ENCODE results near the gene GPR61. TPM values are rescaled to one million over a fixed set of nuclear protein-coding genes. Genes with fewer than 3 reads are reported as not detected.

GPR61 gene
- total and polyA plus RNA-seq, 2 of the 4 experiments (the other 2 are of a cell fraction), result not detected

DNA sequence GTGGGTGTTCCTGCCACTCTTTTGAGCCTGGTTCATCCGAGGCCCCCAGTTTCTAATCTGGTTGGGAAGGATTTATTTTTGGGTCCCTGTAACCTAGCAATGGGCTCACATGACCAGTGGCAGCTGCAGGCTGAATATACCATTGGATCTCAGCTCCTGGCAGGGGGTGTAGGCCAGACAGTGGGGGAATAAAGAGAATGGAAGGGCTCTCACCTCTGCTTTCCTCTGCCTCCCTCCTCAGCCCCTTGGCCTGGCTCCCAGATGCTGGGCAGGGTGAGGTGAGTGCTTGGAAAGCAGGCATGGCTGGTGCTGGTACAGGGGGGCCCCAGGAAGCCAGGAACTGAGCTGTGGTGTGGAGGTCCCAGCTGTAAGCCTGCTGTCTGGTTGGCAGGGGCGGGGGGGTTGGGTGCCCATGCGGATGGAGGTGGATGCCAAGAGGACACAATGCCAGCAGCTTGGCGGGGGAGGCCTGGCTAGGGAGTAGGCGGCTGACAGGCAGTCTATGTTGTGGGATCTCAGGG lies 3.6 kb upstream of the GPR61 start:
- no peak overlapping the region for H2AK9ac ChIP-seq (replicated peaks; ENCODE audit: low read depth, low read length, poor library complexity)
- no peak overlapping the region for H3K9ac ChIP-seq (ENCODE audit: low read depth, low read length)
- no peak overlapping the region for H2BK120ac ChIP-seq (ENCODE audit: low read depth, low read length)
- no peak overlapping the region for H4K91ac ChIP-seq (ENCODE audit: insufficient read depth, low read depth, low read length)
- no peaks in the 10 kb centered on the region for H3K36me3 ChIP-seq (ENCODE audit: control insufficient read depth, insufficient read depth, low read length)
- WGBS, 2 experiments (ENCODE audit: extremely low coverage in 2 of 2, insufficient read length in 1 of 2), result 70% methylated on average over 2 of the region's 5 CpGs; no CpG with 5 or more reads in 1 of the 2 experiments
- H3K18ac ChIP-seq (ENCODE audit: low read depth, low read length), result no peak overlapping the region
- H3K14ac ChIP-seq (replicated peaks; ENCODE audit: low read depth, low read length), result no peak overlapping the region
- no peaks in the 10 kb centered on the region; the same call in 1 of the 2 replicates for H3K9me1 ChIP-seq (ENCODE audit: insufficient read depth, low read length)
- CTCF ChIA-PET, result no interaction called here
- H3K27me3 ChIP-seq (ENCODE audit: control insufficient read depth, insufficient read depth, low read length), result peaks cover 17% of the 10 kb centered on the region
- no peak overlapping the region for H3K23ac ChIP-seq (ENCODE audit: low read depth, low read length)
- in situ Hi-C loops (cut with MboI; ENCODE audit: low sequenced_read_pairs) (loop anchor here (10.0 kb wide), 1 partner anchor 271 kb away; no protein-coding TSS in a partner anchor), intact Hi-C loops (cut with micrococcal nuclease) (no loop called here), dilution Hi-C loops (cut with HindIII; ENCODE audit: low sequenced_read_pairs, unreplicated experiment) (no loop called here)
- no peak overlapping the region for H3K27ac ChIP-seq (ENCODE audit: insufficient read depth, low read length)
- peaks cover 4% of the 10 kb centered on the region for H3K4me1 ChIP-seq (ENCODE audit: control insufficient read depth, insufficient read depth, low read length)
- H3K4ac ChIP-seq (ENCODE audit: low read depth, low read length), result no peak overlapping the region
- H3K79me1 ChIP-seq (ENCODE audit: low read depth in 1 of 2, low read length in 2 of 2), result no peaks in the 10 kb centered on the region
- no TSS peak for BruUV-seq (replicated peaks)
- no peak overlapping the region for H4K5ac ChIP-seq (ENCODE audit: low read depth, low read length)
- H3K9me3 ChIP-seq (ENCODE audit: control insufficient read depth, insufficient read depth, low read length), result no peaks in the 10 kb centered on the region
- no peak overlapping the region for H2BK5ac ChIP-seq (ENCODE audit: low read depth, low read length, poor library complexity, severe bottlenecking)
- no peak overlapping the region for H2BK15ac ChIP-seq (ENCODE audit: low read depth, low read length)
- no peak for DNase-seq
- no peak overlapping the region for H3K4me2 ChIP-seq (ENCODE audit: low read depth, low read length)
- no peak for ATAC-seq (ENCODE audit: low read depth)
- no peak overlapping the region for H2AFZ ChIP-seq (replicated peaks; ENCODE audit: low read length, poor library complexity)
- POLR2A ChIA-PET (ENCODE audit: unreplicated experiment), result no interaction called here
- H4K8ac ChIP-seq (ENCODE audit: low read depth in 2 of 2, low read length in 2 of 2), result no peak overlapping the region
- H2BK20ac ChIP-seq (ENCODE audit: low read depth, low read length), result no peak overlapping the region
- no peak overlapping the region for H3K56ac ChIP-seq (ENCODE audit: extremely low read depth, insufficient read depth, low read length)
- H3K4me3 ChIP-seq (ENCODE audit: insufficient read depth, low read depth, low read length), result no peak overlapping the region
- H2AK5ac ChIP-seq (ENCODE audit: low read depth, low read length), result no peak overlapping the region
- TF ChIP-seq CEBPB (IDR thresholded peaks at IDR 0.05; ENCODE audit: low read depth, low read length), result no peak
- TF ChIP-seq CTCF (conservative IDR thresholded peaks at IDR 0.05; ENCODE audit: low read depth, low read length), result no peak
- no peak for TF ChIP-seq ELK1 (IDR thresholded peaks at IDR 0.05; ENCODE audit: borderline replicate concordance, low read depth, low read length)
- TF ChIP-seq SMC3 (IDR thresholded peaks at IDR 0.05; ENCODE audit: low read depth, low read length), result no peak
- no peak for TF ChIP-seq NFE2L2 (IDR thresholded peaks at IDR 0.05; ENCODE audit: low read depth, low read length)
- TF ChIP-seq CHD1 (IDR thresholded peaks at IDR 0.05; ENCODE audit: low read depth, low read length), result no peak
- peak; percentile 15; the same call in 1 of the 2 replicates for TF ChIP-seq USF2 (IDR thresholded peaks at IDR 0.05; ENCODE audit: low read depth, low read length)
- no peaks in the 10 kb centered on the region for H4K20me1 ChIP-seq (ENCODE audit: insufficient read depth, low read length)
